Stimulated activated naive CD4-positive, alpha-beta T cell (primary cell): ENCODE results near the gene SLMAP.

Experiments
- DNase-seq, 6 experiments: peaks; one replicate each; lab custom pipeline; 2025; lab: John Stamatoyannopoulos, UW

Gene SLMAP

GRCh38 chr3:57961828-57962447 lies 205.8 kb downstream of the SLMAP start:
- DNase-seq, result peak in 2 of 6 experiments; percentile 14 to 23

- no peak for DNase-seq
Measured at GRCh38 chr3:57962448-57962834, 206.3 kb downstream of the SLMAP start.

GRCh38 chr3:57963811-57964346 lies 207.8 kb downstream of the SLMAP start:
- DNase-seq, result no peak

- DNase-seq, result no peak
Measured at GRCh38 chr3:57966829-57967228, 210.7 kb downstream of the SLMAP start.

GRCh38 chr3:57967590-57967989 lies 211.5 kb downstream of the SLMAP start:
- peak in 5 of 6 experiments; percentile 8 to 70 (median 56) for DNase-seq

- no peak for DNase-seq
Measured at GRCh38 chr3:57968501-57968900, 212.4 kb downstream of the SLMAP start.

- DNase-seq, result no peak
Measured at GRCh38 chr3:57971975-57972374, 215.9 kb downstream of the SLMAP start.

GRCh38 chr3:57972531-57973111 lies 216.5 kb downstream of the SLMAP start:
- no peak for DNase-seq

- no peak for DNase-seq
Measured at GRCh38 chr3:57973715-57974477, 217.8 kb downstream of the SLMAP start.

- DNase-seq, result no peak
Measured at GRCh38 chr3:57974796-57975388, 218.8 kb downstream of the SLMAP start.

GRCh38 chr3:57977818-57978235 lies 221.7 kb downstream of the SLMAP start:
- DNase-seq, result no peak

- no peak for DNase-seq
Measured at GRCh38 chr3:57978316-57978715, 222.2 kb downstream of the SLMAP start.
